HG03039 (cell line): Measurements from ENCODE around the gene GAS6.

Source experiments
- ATAC-seq: cut with Tn5 transposase; IDR thresholded peaks from one replicate; pipeline ENCODE4 v1.9.1; 2021; ENCODE audit warnings: mild to moderate bottlenecking, moderate library complexity; ENCODE audit not compliant: unreplicated experiment

Gene GAS6

GRCh38 chr13:113854238-113855011, 9.5 kb downstream of the GAS6 start:
- ATAC-seq, result no peak

GRCh38 chr13:113853518-113854237, 10.2 kb downstream of the GAS6 start:
- no peak for ATAC-seq

- no peak for ATAC-seq
These were observed 11.0 kb downstream of the GAS6 start for GRCh38 chr13:113852536-113853517.

GRCh38 chr13:113851826-113852535, 11.9 kb downstream of the GAS6 start:
- no peak for ATAC-seq

- ATAC-seq, result no peak
These were observed 12.4 kb downstream of the GAS6 start for GRCh38 chr13:113851480-113851803.

GRCh38 chr13:113850722-113851479, 13.0 kb downstream of the GAS6 start:
- ATAC-seq, result no peak

- no peak for ATAC-seq
These were observed 13.7 kb downstream of the GAS6 start for GRCh38 chr13:113849981-113850721.

GRCh38 chr13:113849546-113849945, 14.3 kb downstream of the GAS6 start:
- no peak for ATAC-seq

- ATAC-seq, result no peak
These were observed 15.2 kb downstream of the GAS6 start for GRCh38 chr13:113848431-113849260.

- no peak for ATAC-seq
These were observed 15.9 kb downstream of the GAS6 start for GRCh38 chr13:113848020-113848419.

- no peak for ATAC-seq
These were observed 17.1 kb downstream of the GAS6 start for GRCh38 chr13:113846636-113847318.

GRCh38 chr13:113845723-113846635, 17.9 kb downstream of the GAS6 start:
- ATAC-seq, result no peak

GRCh38 chr13:113845055-113845454, 18.8 kb downstream of the GAS6 start:
- no peak for ATAC-seq

- ATAC-seq, result no peak
These were observed 19.9 kb downstream of the GAS6 start for GRCh38 chr13:113843864-113844556.

- no peak for ATAC-seq
These were observed 20.7 kb downstream of the GAS6 start for GRCh38 chr13:113843063-113843654.
